ENCODE data around the gene LRRC73. TPM values are rescaled to one million over a fixed set of nuclear protein-coding genes. Genes with fewer than 3 reads are reported as not detected.

Gene LRRC73
- total and polyA plus RNA-seq, 2 of the 8 experiments (the other 6 are each of a cell fraction or from before 2014, with no cell fraction given) = 0.24 to 0.26 TPM

- no peak for TF ChIP-seq SIX5 (IDR thresholded peaks at IDR 0.05; ENCODE audit: low read depth, low read length)
These were observed 40.2 kb downstream of the LRRC73 start (continued) for GRCh38 chr6:43469947-43470346.
